ENCODE results near the gene MGA. TPM values are rescaled to one million over a fixed set of nuclear protein-coding genes. Genes with fewer than 3 reads are reported as not detected.

Gene MGA
- total RNA-seq, 1 experiment from 2014 or later: 35.9 TPM

GRCh38 chr15:41650806-41651205 is 9.4 kb upstream of the MGA start:
- Mint-ChIP-seq H3K36me3 (peaks cover 15% of the 10 kb centered on the region), H3K9me3 (peaks cover 17% of the 10 kb centered on the region), H3K27me3 (ENCODE audit: low read depth) (no peaks in the 10 kb centered on the region), H3K4me1 (no peaks in the 10 kb centered on the region), H3K4me3 (no peak overlapping the region), H3K27ac (no peak overlapping the region)
- ATAC-seq (no peak), DNase-seq (ENCODE audit: low spot score) (no peak)
- POLR2A ChIA-PET: no interaction called here
- CTCF ChIA-PET: no interaction called here
- TF ChIP-seq IRF2 (CRISPR knock-in tag; IDR thresholded peaks at IDR 0.05; ENCODE audit: borderline replicate concordance, low read depth) (no peak), ZNF512 (CRISPR knock-in tag; IDR thresholded peaks at IDR 0.05; ENCODE audit: borderline replicate concordance) (no peak), ELF4 (CRISPR knock-in tag; IDR thresholded peaks at IDR 0.05; ENCODE audit: low read depth) (no peak), ESRRA (CRISPR knock-in tag; IDR thresholded peaks at IDR 0.05; ENCODE audit: borderline replicate concordance) (no peak), AFF4 (CRISPR knock-in tag; IDR thresholded peaks at IDR 0.05; ENCODE audit: borderline replicate concordance) (no peak), NFATC4 (CRISPR knock-in tag; IDR thresholded peaks at IDR 0.05) (no peak), TEAD4 (CRISPR knock-in tag; IDR thresholded peaks at IDR 0.05) (no peak)
- TF ChIP-seq, protein P1, sequence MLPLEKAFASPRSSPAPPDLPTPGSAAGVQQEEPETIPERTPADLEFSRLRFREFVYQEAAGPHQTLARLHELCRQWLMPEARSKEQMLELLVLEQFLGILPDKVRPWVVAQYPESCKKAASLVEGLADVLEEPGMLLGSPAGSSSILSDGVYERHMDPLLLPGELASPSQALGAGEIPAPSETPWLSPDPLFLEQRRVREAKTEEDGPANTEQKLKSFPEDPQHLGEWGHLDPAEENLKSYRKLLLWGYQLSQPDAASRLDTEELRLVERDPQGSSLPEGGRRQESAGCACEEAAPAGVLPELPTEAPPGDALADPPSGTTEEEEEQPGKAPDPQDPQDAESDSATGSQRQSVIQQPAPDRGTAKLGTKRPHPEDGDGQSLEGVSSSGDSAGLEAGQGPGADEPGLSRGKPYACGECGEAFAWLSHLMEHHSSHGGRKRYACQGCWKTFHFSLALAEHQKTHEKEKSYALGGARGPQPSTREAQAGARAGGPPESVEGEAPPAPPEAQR (CRISPR knock-in tag; IDR thresholded peaks at IDR 0.05): no peak

GRCh38 chr15:41651373-41651772 is 8.8 kb upstream of the MGA start:
- Mint-ChIP-seq H3K36me3 (peaks cover 15% of the 10 kb centered on the region), H3K4me1 (no peaks in the 10 kb centered on the region), H3K27ac (no peak overlapping the region), H3K4me3 (no peak overlapping the region), H3K27me3 (ENCODE audit: low read depth) (no peaks in the 10 kb centered on the region), H3K9me3 (peaks cover 17% of the 10 kb centered on the region)
- ChIA-PET CTCF (interaction anchor here (0.7 to 1.0 kb wide), 2 partner anchors 48 to 79 kb away, joined by 3 to 4 read pairs; no protein-coding TSS in a partner anchor), POLR2A (no interaction called here)
- DNase-seq (ENCODE audit: low spot score): no peak
- TF ChIP-seq NR3C1 (CRISPR knock-in tag; conservative IDR thresholded peaks at IDR 0.05; ENCODE audit: low read depth): no peak
- TF ChIP-seq AR (CRISPR knock-in tag; IDR thresholded peaks at IDR 0.05): no peak
- TF ChIP-seq, protein P2, sequence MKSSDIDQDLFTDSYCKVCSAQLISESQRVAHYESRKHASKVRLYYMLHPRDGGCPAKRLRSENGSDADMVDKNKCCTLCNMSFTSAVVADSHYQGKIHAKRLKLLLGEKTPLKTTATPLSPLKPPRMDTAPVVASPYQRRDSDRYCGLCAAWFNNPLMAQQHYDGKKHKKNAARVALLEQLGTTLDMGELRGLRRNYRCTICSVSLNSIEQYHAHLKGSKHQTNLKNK (CRISPR knock-in tag; IDR thresholded peaks at IDR 0.05): no peak
- no peak for TF ChIP-seq E2F1 (CRISPR knock-in tag; IDR thresholded peaks at IDR 0.05)
- TF ChIP-seq PREB (CRISPR knock-in tag; IDR thresholded peaks at IDR 0.05; ENCODE audit: borderline replicate concordance): no peak
- no peak for ATAC-seq

Measured in WTC11 (cell line).